Measurements from ENCODE around the gene BLZF1. TPM values are rescaled to one million over a fixed set of nuclear protein-coding genes. Genes with fewer than 3 reads are reported as not detected.
A peak's percentile ranks its signal among the peaks of the same experiment; 100 is the strongest.

BLZF1 gene
- total and polyA plus RNA-seq, 2 experiments from 2014 or later = 16.3 to 29.6 TPM

- Histone ChIP-seq H3K27me3 (no peaks in the 10 kb centered on the region), H3K79me2 (peaks cover 29% of the 10 kb centered on the region), H3K36me3 (replicated peaks; ENCODE audit: insufficient read depth, low read depth) (no peaks in the 10 kb centered on the region), H3K9me3 (ENCODE audit: low read depth) (no peaks in the 10 kb centered on the region), H4K20me1 (ENCODE audit: insufficient read depth, poor library complexity, severe bottlenecking) (no peaks in the 10 kb centered on the region), H2AFZ (no peak overlapping the region), H3K4me3 (no peak overlapping the region), H3K4me1 (ENCODE audit: insufficient read depth) (no peaks in the 10 kb centered on the region), H3K4me2 (no peak overlapping the region), H3K9me2 (replicated peaks; ENCODE audit: insufficient read depth) (no peaks in the 10 kb centered on the region), H3K27ac (no peak overlapping the region)
- no peak for DNase-seq (ENCODE audit: low spot score)
- 88% methylated on average over 5 of the region's 5 CpGs for WGBS (ENCODE audit: low lambda C conversion rate, missing lambda C conversion rate)
- TF ChIP-seq CTCF (IDR thresholded peaks at IDR 0.05; ENCODE audit: poor library complexity) (no peak), EZH2phosphoT487 (IDR thresholded peaks at IDR 0.05; ENCODE audit: low read depth, severe bottlenecking, unreplicated experiment) (no peak), EZH2 (IDR thresholded peaks at IDR 0.05; ENCODE audit: borderline replicate concordance) (no peak)
These were observed 4.8 kb upstream of the BLZF1 start for GRCh38 chr1:169363046-169363730.

GRCh38 chr1:169364948-169365347 lies 3.0 kb upstream of the BLZF1 start:
- WGBS (ENCODE audit: low lambda C conversion rate, missing lambda C conversion rate) = 100% methylated on average over 2 of the region's 2 CpGs
- H3K79me2 ChIP-seq = peaks cover 43% of the 10 kb centered on the region

GRCh38 chr1:169367096-169367685 lies 804 bp upstream of the BLZF1 start:
- H3K4me3 ChIP-seq = peak overlapping the region; percentile 67
- H3K9me3 ChIP-seq (ENCODE audit: low read depth) = no peaks in the 10 kb centered on the region
- peaks cover 5% of the 10 kb centered on the region for H3K4me1 ChIP-seq (ENCODE audit: insufficient read depth)
- no peaks in the 10 kb centered on the region for H3K9me2 ChIP-seq (replicated peaks; ENCODE audit: insufficient read depth)
- TF ChIP-seq EZH2 (IDR thresholded peaks at IDR 0.05; ENCODE audit: borderline replicate concordance) (no peak), CTCF (IDR thresholded peaks at IDR 0.05; ENCODE audit: poor library complexity) (no peak), EZH2phosphoT487 (IDR thresholded peaks at IDR 0.05; ENCODE audit: low read depth, severe bottlenecking, unreplicated experiment) (no peak)
- H3K79me2 ChIP-seq = peaks cover 56% of the 10 kb centered on the region
- DNase-seq (ENCODE audit: low spot score) = peak; percentile 11
- WGBS (ENCODE audit: low lambda C conversion rate, missing lambda C conversion rate) = 10% methylated on average over 15 of the region's 15 CpGs
- H4K20me1 ChIP-seq (ENCODE audit: insufficient read depth, poor library complexity, severe bottlenecking) = no peaks in the 10 kb centered on the region
- peak overlapping the region; percentile 84 for H3K4me2 ChIP-seq
- H3K27ac ChIP-seq = peak overlapping the region; percentile 37
- no peaks in the 10 kb centered on the region for H3K36me3 ChIP-seq (replicated peaks; ENCODE audit: insufficient read depth, low read depth)
- peak overlapping the region; percentile 90 for H2AFZ ChIP-seq
- no peaks in the 10 kb centered on the region for H3K27me3 ChIP-seq

More at GRCh38 chr1:169364948-169365347, 3.0 kb upstream of the BLZF1 start:
- Histone ChIP-seq H3K27ac (no peak overlapping the region), H3K36me3 (replicated peaks; ENCODE audit: insufficient read depth, low read depth) (no peaks in the 10 kb centered on the region), H3K27me3 (no peaks in the 10 kb centered on the region), H3K4me3 (no peak overlapping the region), H4K20me1 (ENCODE audit: insufficient read depth, poor library complexity, severe bottlenecking) (no peaks in the 10 kb centered on the region), H3K9me2 (replicated peaks; ENCODE audit: insufficient read depth) (no peaks in the 10 kb centered on the region), H3K9me3 (ENCODE audit: low read depth) (no peaks in the 10 kb centered on the region), H3K4me1 (ENCODE audit: insufficient read depth) (peaks cover 5% of the 10 kb centered on the region), H3K4me2 (no peak overlapping the region), H2AFZ (no peak overlapping the region)
- DNase-seq (ENCODE audit: low spot score) = no peak
- TF ChIP-seq EZH2 (IDR thresholded peaks at IDR 0.05; ENCODE audit: borderline replicate concordance) (no peak), CTCF (IDR thresholded peaks at IDR 0.05; ENCODE audit: poor library complexity) (no peak), EZH2phosphoT487 (IDR thresholded peaks at IDR 0.05; ENCODE audit: low read depth, severe bottlenecking, unreplicated experiment) (no peak)
